Adrenal gland (tissue), 5 donors: ENCODE measurements around the gene GPLD1.

Source experiments
- CTCF ChIP-seq, 6 experiments: fragments of 450-650 bp in 4 of 6; fragments of 200-600 bp in 2 of 6; sonication (generic) in 1 of 6; IDR thresholded peaks; 1 replicate in 5 of 6; 2 replicates in 1 of 6; pipeline versions ENCODE4 v1.5.1 to v1.8.0; 2016 to 2021; ENCODE audit warnings: antibody characterized with exemption in 6 of 6, mild to moderate bottlenecking in 2 of 6, moderate library complexity in 1 of 6
- POLR2A ChIP-seq, 2 donors: fragments of 450-650 bp; IDR thresholded peaks; one replicate each; pipeline ENCODE4 v1.6.1; 2017; ENCODE audit warnings: antibody characterized with exemption in 2 of 2, mild to moderate bottlenecking in 2 of 2, moderate library complexity in 1 of 2
- donor health status: DM: no; HTN: no; CAD: no.

DNA sequence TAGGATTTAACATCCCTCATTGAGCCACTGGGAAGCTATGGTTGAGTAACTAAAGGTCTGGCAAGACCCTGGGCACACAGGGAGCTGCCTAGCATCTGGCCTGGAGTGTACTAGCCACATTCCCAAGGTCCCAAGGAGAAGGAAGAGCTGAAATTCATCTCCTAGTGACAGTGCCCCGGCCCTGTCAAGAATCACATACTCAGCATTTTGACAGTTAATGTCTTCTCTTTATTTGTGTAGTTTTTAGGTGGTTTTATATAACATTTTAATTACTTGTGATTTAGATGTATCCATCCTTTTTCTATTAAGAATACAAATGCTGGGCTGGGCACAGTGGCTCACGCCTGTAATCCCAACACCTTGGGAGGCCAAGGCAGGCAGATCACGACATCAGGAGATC is 45.8 kb upstream of the GPLD1 start:
- TF ChIP-seq CTCF (IDR thresholded peaks at IDR 0.05): no peak
- TF ChIP-seq POLR2A (IDR thresholded peaks at IDR 0.05): no peak
